Hepatocyte (in vitro differentiated cells): ENCODE data around the gene KCNK17. TPM values are rescaled to one million over a fixed set of nuclear protein-coding genes. Genes with fewer than 3 reads are reported as not detected.

Experiments used
- DNase-seq: peaks from one replicate; pipeline ENCODE4 v3.0.0-alpha.2; 2016; ENCODE audit warnings: low spot score
- H2AFZ ChIP-seq: fragments of 200-600 bp; sonication (generic); 2 replicates; pipeline ENCODE4 v1.6.0; 2016; ENCODE audit warnings: antibody characterized with exemption, mild to moderate bottlenecking
- H3K27ac ChIP-seq: fragments of 200-600 bp; sonication (generic); 2 replicates; pipeline ENCODE4 v1.5.1; 2016; ENCODE audit warnings: mild to moderate bottlenecking
- H3K27me3 ChIP-seq: fragments of 200-600 bp; sonication (generic); 2 replicates; pipeline ENCODE4 v1.6.1; 2016
- H3K36me3 ChIP-seq: fragments of 200-600 bp; sonication (generic); replicated peaks from 2 replicates; pipeline ENCODE4 v1.5.1; 2016; ENCODE audit warnings: low read depth; ENCODE audit not compliant: insufficient read depth
- H3K4me1 ChIP-seq: fragments of 200-600 bp; sonication (generic); 2 replicates; pipeline ENCODE4 v1.5.1; 2016; ENCODE audit warnings: mild to moderate bottlenecking, moderate library complexity; ENCODE audit not compliant: insufficient read depth
- H3K4me2 ChIP-seq: fragments of 200-600 bp; sonication (generic); 2 replicates; pipeline ENCODE4 v1.6.0; 2016
- H3K4me3 ChIP-seq: fragments of 200-600 bp; sonication (generic); 2 replicates; pipeline ENCODE4 v1.5.1; 2016; ENCODE audit warnings: mild to moderate bottlenecking
- H3K79me2 ChIP-seq: fragments of 200-600 bp; sonication (generic); 2 replicates; pipeline ENCODE4 v1.6.0; 2017; ENCODE audit warnings: mild to moderate bottlenecking
- H3K9me2 ChIP-seq: fragments of 200-600 bp; sonication (generic); replicated peaks from 2 replicates; pipeline ENCODE4 v1.6.0; 2017; ENCODE audit warnings: mild to moderate bottlenecking; ENCODE audit not compliant: insufficient read depth
- H3K9me3 ChIP-seq: fragments of 200-600 bp; sonication (generic); 2 replicates; pipeline ENCODE4 v1.5.1; 2016; ENCODE audit warnings: low read depth, mild to moderate bottlenecking
- H4K20me1 ChIP-seq: fragments of 200-600 bp; sonication (generic); 2 replicates; pipeline ENCODE4 v1.6.0; 2016; ENCODE audit warnings: mild to moderate bottlenecking; ENCODE audit not compliant: insufficient read depth, poor library complexity, severe bottlenecking
- CTCF ChIP-seq: fragments of 200-600 bp; sonication (generic); IDR thresholded peaks from 2 replicates; pipeline ENCODE4 v1.5.1; 2016; ENCODE audit warnings: antibody characterized with exemption, mild to moderate bottlenecking; ENCODE audit not compliant: poor library complexity
- EZH2 ChIP-seq: fragments of 200-600 bp; sonication (generic); IDR thresholded peaks from 2 replicates; pipeline ENCODE4 v1.6.1; 2016; ENCODE audit warnings: antibody characterized with exemption, mild to moderate bottlenecking, borderline replicate concordance
- EZH2phosphoT487 ChIP-seq: fragments of 200-600 bp; sonication (generic); IDR thresholded peaks from one replicate; pipeline ENCODE4 v1.6.1; 2018; ENCODE audit warnings: antibody characterized with exemption, mild to moderate bottlenecking, low read depth, moderate library complexity; ENCODE audit not compliant: unreplicated experiment, severe bottlenecking
- WGBS: methylation state at CpG from one replicate; pipeline ENCODE4 v1.1.6; 2016; ENCODE audit warnings: low lambda C conversion rate; ENCODE audit errors: missing lambda C conversion rate; 5-methylcytosine and 5-hydroxymethylcytosine counted together
- polyA plus RNA-seq: library from polyadenylated mRNA; unstranded; fragments of >200 nt; fragmentation: Nextera tagmentation; extraction: Ambion mirVana; gene quantifications from 2 replicates; pipeline ENCODE4 v1.2.1, GENCODE V29; 2016
- total RNA-seq: library from RNA; depleted of rRNA; stranded (reverse); fragments of >200 nt; gene quantifications from 2 replicates; pipeline ENCODE4 v1.2.3, GENCODE V29; 2014

Gene KCNK17
- total and polyA plus RNA-seq, 2 experiments from 2014 or later, result not detected

GRCh38 chr6:39353698-39354315, 39.6 kb upstream of the KCNK17 start:
- no peaks in the 10 kb centered on the region for H3K27me3 ChIP-seq
- H4K20me1 ChIP-seq, result no peaks in the 10 kb centered on the region
- H3K36me3 ChIP-seq, result no peaks in the 10 kb centered on the region
- no peak overlapping the region for H3K27ac ChIP-seq
- no peaks in the 10 kb centered on the region for H3K9me3 ChIP-seq
- no peak overlapping the region for H2AFZ ChIP-seq
- DNase-seq, result no peak
- H3K4me1 ChIP-seq, result peaks cover 6% of the 10 kb centered on the region
- H3K79me2 ChIP-seq, result no peaks in the 10 kb centered on the region
- no peak overlapping the region for H3K4me3 ChIP-seq
- no peaks in the 10 kb centered on the region for H3K9me2 ChIP-seq
- 92% methylated on average over 7 of the region's 7 CpGs for WGBS
- H3K4me2 ChIP-seq, result no peak overlapping the region
- TF ChIP-seq EZH2phosphoT487 (no peak), CTCF (no peak), EZH2 (no peak)

- Histone ChIP-seq H3K9me3 (no peaks in the 10 kb centered on the region), H3K9me2 (no peaks in the 10 kb centered on the region), H3K4me3 (no peak overlapping the region), H2AFZ (no peak overlapping the region), H3K79me2 (no peaks in the 10 kb centered on the region), H3K27ac (no peak overlapping the region), H3K36me3 (no peaks in the 10 kb centered on the region), H3K4me2 (no peak overlapping the region), H4K20me1 (no peaks in the 10 kb centered on the region), H3K4me1 (no peaks in the 10 kb centered on the region), H3K27me3 (no peaks in the 10 kb centered on the region)
- WGBS, result 90% methylated on average over 13 of the region's 13 CpGs
- DNase-seq, result no peak
- TF ChIP-seq CTCF, result no peak
- no peak for TF ChIP-seq EZH2
- TF ChIP-seq EZH2phosphoT487, result no peak
Measured at GRCh38 chr6:39350723-39351505, 36.7 kb upstream of the KCNK17 start.

- Histone ChIP-seq H3K9me3 (no peaks in the 10 kb centered on the region), H3K4me2 (no peak overlapping the region), H3K79me2 (no peaks in the 10 kb centered on the region), H3K36me3 (no peaks in the 10 kb centered on the region), H3K4me3 (no peak overlapping the region), H3K27ac (no peak overlapping the region), H2AFZ (no peak overlapping the region), H3K9me2 (no peaks in the 10 kb centered on the region), H3K27me3 (no peaks in the 10 kb centered on the region), H3K4me1 (no peaks in the 10 kb centered on the region), H4K20me1 (no peaks in the 10 kb centered on the region)
- no peak for DNase-seq
- no peak for TF ChIP-seq CTCF
- TF ChIP-seq EZH2phosphoT487, result no peak
- no peak for TF ChIP-seq EZH2
- 96% methylated on average over 15 of the region's 15 CpGs for WGBS
Measured at GRCh38 chr6:39348740-39349139, 34.5 kb upstream of the KCNK17 start.
